Skeletal muscle tissue (tissue), 4 donors: ENCODE results near the gene HPCAL1. TPM values are rescaled to one million over a fixed set of nuclear protein-coding genes. Genes with fewer than 3 reads are reported as not detected.
A peak's percentile ranks its signal among the peaks of the same experiment; 100 is the strongest.

ENCODE experiments used
- H3K27ac ChIP-seq: one replicate; pipeline ENCODE4 v1.7.0; 2013; ENCODE audit warnings: mild to moderate bottlenecking, low read depth, low read length, inconsistent platforms
- H3K27me3 ChIP-seq, 3 donors: one replicate each; pipeline ENCODE4 v1.7.0; 2013; ENCODE audit warnings: low read length in 3 of 3; ENCODE audit not compliant: control insufficient read depth in 3 of 3, insufficient read depth in 3 of 3
- H3K36me3 ChIP-seq, 3 donors: one replicate each; pipeline ENCODE4 v1.7.0; 2013; ENCODE audit warnings: low read length in 3 of 3; ENCODE audit not compliant: control insufficient read depth in 3 of 3, insufficient read depth in 3 of 3
- H3K4me1 ChIP-seq, 3 donors: one replicate each; pipeline ENCODE4 v1.7.0; 2013; ENCODE audit warnings: low read length in 3 of 3, mild to moderate bottlenecking in 3 of 3; ENCODE audit not compliant: control insufficient read depth in 3 of 3, insufficient read depth in 3 of 3
- H3K4me3 ChIP-seq, 3 donors: one replicate each; pipeline ENCODE4 v1.7.0; 2013; ENCODE audit warnings: low read length in 3 of 3
- H3K9ac ChIP-seq, 3 donors: one replicate each; pipeline ENCODE4 v1.7.0; 2013; ENCODE audit warnings: low read length in 3 of 3, mild to moderate bottlenecking in 3 of 3, moderate library complexity in 2 of 3, low read depth in 1 of 3
- H3K9me3 ChIP-seq, 3 donors: one replicate each; pipeline ENCODE4 v1.7.0; 2013; ENCODE audit warnings: low read length in 3 of 3; ENCODE audit not compliant: control insufficient read depth in 3 of 3
- total RNA-seq: library from RNA; depleted of rRNA; stranded (reverse); fragments of >200 nt; gene quantifications from one replicate; pipeline ENCODE4 v1.2.3, GENCODE V29; 2014
- donor health status: Osteomylitis.

The HPCAL1 gene
- total RNA-seq, 1 donor from 2014 or later, result 15.1 TPM

DNA sequence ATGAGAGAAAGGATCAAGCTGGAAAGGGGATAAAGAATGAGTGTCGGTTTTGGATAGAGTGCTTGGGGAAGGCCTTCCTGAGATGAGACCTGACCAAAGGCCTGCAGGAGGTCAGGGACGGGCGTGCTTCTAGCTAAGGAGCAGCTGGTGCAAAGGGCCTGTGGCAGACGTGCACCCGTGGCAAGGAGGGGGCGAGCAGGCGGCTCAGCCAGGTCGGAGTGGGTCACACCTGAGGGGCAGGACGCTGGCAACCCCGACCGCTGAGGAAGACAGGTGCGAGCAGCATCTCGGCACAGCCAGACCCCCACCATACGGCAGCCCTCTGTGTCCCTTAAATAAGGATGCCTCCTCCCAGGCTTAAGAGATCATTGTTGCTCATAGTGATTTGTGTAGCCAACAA, 97.3 kb downstream of the HPCAL1 start:
- Histone ChIP-seq H3K9me3 (no peaks in the 10 kb centered on the region), H3K4me3 (no peak overlapping the region), H3K27me3 (no peaks in the 10 kb centered on the region), H3K27ac (peak overlapping the region; percentile 4), H3K36me3 (no peaks in the 10 kb centered on the region), H3K4me1 (peaks cover 27 to 51% (median 28%) of the 10 kb centered on the region in 3 donors), H3K9ac (no peak overlapping the region)

DNA sequence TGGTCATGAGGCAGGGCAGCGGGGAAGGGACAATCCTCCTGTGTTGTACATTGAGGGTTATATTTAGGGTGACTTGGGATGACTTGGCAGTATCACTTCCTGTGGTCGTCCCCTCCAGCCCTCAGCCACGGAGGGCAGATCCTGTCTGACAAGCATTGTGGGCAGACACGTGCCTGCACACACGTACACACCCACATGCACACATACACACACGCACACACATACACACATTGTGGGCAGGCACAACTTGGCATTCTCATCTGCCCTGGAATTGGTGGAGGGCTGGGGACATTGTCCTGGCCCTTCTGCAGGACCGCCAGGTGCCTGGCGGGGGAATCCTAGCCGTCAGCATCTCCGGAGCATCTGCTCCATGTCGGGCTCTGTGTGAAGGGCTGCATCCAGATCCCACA, 97.9 kb downstream of the HPCAL1 start:
- Histone ChIP-seq H3K4me1 (peaks cover 33 to 57% (median 34%) of the 10 kb centered on the region in 3 donors), H3K4me3 (no peak overlapping the region), H3K36me3 (no peaks in the 10 kb centered on the region), H3K9ac (no peak overlapping the region), H3K27me3 (no peaks in the 10 kb centered on the region), H3K27ac (peak overlapping the region; percentile 26), H3K9me3 (no peaks in the 10 kb centered on the region)

DNA sequence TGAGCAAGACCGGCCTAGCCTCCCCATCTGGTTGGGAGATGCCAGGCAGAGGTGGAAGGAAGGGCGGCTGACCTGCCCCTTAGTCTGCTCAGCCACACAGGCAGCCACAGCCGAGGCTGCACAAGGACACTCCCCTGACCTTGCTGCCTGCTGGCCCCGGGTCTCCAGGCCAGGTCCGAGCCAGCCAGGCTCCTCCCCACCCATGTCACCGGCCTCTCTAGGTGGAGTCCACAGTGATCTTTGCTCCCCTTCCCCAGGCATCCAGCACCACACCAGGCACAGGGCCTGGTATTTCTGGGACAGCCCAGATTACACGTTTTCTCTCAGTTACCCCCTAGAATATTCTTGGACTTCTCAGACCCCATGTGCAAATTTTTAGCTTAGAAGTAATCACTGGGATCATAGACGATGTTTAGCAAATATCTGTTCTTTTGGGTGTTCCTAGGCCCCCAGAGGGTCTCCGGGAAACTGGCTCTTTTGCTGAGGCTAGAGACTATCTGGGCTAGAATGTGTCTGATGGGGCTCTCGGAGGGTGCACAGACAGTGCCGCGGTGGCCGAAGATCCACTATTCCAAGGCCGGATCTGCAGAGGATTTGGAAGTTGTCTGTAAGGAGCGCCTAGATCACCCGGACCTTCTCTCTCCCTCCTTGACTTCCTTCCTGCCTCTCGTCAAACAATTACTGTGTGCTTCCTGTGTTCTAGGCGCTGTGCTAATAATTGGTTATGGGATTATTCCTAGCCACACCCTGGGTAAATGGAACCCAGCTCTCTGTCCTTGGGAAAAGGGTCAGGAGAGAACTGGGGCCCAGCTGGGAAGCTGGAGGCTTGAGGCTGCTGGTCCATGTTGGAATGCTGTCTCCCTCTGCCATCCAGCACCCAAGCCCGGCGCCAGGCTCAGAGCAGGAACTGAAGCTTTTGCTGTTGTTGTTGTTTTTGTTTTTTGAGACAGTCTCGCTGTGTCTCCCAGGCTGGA, 98.6 kb downstream of the HPCAL1 start:
- Histone ChIP-seq H3K36me3 (no peaks in the 10 kb centered on the region), H3K9ac (no peak overlapping the region), H3K27me3 (no peaks in the 10 kb centered on the region), H3K4me1 (peaks cover 40 to 64% (median 41%) of the 10 kb centered on the region in 3 donors), H3K9me3 (no peaks in the 10 kb centered on the region), H3K4me3 (no peak overlapping the region), H3K27ac (peak overlapping the region; percentile 38)

DNA sequence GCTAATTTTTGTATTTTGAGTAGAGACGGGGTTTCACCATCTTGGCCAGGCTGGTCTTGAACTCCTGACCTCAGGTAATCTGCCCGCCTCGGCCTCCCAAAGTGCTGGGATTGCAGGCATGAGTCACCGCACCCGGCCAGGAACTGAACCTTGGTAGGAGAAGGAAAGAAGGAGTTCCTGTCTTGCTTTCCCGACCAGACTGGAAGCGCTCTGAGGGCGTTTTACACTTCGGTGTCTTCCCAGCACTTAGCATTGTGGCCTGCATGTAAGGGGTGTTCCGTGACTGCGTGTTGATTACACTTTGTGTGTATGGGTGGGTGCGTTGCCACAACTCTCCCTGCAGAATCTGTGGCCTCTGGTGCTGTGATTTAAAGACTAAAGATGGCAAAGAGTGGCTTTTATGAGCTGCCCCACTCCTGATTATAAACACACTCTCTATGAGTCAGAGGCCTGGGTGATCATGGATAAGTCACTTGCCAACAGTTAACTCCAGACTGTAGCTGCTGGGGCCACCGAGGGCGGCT, 99.4 kb downstream of the HPCAL1 start:
- Histone ChIP-seq H3K27me3 (no peaks in the 10 kb centered on the region), H3K36me3 (no peaks in the 10 kb centered on the region), H3K4me1 (peaks cover 49 to 72% (median 49%) of the 10 kb centered on the region in 3 donors), H3K9ac (no peak overlapping the region), H3K27ac (no peak overlapping the region), H3K9me3 (no peaks in the 10 kb centered on the region), H3K4me3 (no peak overlapping the region)

DNA sequence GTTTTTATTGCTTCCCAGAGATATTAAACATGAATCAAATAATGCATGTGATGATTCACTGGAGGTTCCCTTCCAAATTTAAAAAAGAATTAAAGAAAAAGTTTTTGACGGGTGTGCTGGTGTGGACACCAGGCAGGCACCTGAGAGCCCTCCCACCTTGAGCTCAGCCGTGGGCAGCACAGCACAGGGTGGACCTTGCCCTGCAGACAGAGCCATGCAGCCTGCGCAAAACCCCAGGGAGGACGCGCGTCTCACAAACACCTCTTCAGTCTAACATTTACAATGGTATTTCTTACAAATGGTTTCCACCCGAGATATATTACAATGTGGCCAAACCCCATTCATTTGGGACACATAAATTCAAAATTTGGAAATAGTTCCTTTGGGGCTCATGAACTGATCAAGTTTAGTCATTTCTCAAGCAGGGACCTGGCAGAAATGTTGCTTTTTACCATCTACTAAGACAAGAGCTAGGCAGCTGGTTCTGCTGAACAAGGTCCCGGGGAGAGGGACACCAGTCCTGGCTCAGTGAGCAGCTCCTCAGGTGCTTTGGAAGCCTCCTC, 100.0 kb downstream of the HPCAL1 start:
- Histone ChIP-seq H3K27me3 (no peaks in the 10 kb centered on the region), H3K27ac (no peak overlapping the region), H3K9me3 (no peaks in the 10 kb centered on the region), H3K4me3 (no peak overlapping the region), H3K9ac (no peak overlapping the region), H3K4me1 (peaks cover 50 to 72% (median 53%) of the 10 kb centered on the region in 3 donors), H3K36me3 (no peaks in the 10 kb centered on the region)

DNA sequence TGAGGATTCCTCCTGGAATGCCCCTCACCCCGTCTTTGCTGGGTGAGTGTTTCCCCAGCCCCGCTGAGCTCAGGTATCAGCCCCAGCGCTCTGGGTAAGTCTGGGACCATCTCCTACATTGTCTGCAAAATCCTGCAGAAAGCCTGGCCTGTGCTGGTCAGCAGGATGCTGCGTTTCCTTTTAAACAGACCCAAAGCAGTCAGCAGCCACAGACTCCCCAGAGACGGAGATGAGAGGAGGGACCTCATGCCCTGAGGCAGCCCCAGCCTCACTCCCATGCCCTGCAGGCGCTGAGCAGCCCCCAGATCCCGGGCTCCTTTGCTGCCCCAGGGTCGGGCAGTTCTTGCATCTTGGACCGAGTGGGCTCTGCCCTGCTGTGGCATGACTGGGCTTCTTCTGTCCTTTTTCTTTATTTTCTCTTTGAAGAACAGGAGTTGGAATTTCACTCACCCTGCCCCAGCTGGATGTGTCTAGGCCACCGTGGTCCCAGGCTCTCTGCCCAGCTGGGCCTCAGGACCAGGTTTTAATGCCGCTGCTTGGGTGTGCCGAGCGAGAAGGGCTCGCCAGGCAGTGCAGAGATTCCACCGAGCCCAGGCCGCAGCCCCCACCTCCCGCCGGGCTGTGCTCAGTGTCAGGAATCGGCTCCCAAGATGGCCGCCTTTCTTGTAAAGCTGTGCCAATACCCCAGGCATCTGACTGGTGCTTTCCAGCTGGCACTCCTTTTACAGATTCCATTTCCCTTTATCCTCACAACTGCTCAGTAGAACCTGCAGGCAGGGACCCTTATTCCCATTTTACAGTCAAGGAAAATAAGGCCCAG, 101.8 kb downstream of the HPCAL1 start:
- peak overlapping the region; percentile 74 for H3K27ac ChIP-seq
- peak overlapping the region; percentile 5 to 45 (median 45) for H3K4me3 ChIP-seq
- H3K4me1 ChIP-seq, result peaks cover 61 to 75% (median 62%) of the 10 kb centered on the region in 3 donors
- no peaks in the 10 kb centered on the region for H3K36me3 ChIP-seq
- no peaks in the 10 kb centered on the region for H3K27me3 ChIP-seq
- peak overlapping the region in 2 of 3 donors; percentile 34 to 73 for H3K9ac ChIP-seq
- H3K9me3 ChIP-seq, result no peaks in the 10 kb centered on the region

DNA sequence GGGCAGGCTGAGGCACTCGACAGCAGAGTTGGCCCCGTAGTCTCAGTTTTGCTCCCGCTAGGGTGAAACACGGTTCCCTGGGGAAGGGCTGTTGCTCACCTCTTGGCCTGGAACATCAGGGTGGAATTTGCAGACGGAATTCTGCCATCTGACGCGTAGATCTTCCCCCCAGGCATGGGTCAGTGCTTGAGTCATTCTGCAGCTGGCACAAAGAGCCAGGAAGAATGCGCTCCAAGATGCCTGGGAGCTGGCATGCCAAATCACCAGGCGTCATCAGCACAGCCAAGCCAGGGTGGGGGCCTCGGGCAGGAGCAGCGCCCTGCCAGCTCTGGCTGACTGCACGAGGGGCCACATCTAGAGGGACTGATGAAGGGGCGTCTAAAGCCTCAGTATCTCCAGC, 102.7 kb downstream of the HPCAL1 start:
- H3K27ac ChIP-seq, result peak overlapping the region; percentile 74
- H3K4me1 ChIP-seq, result peaks cover 58 to 66% (median 61%) of the 10 kb centered on the region in 3 donors
- H3K9ac ChIP-seq, result peak overlapping the region in 2 of 3 donors; percentile 32 to 74

DNA sequence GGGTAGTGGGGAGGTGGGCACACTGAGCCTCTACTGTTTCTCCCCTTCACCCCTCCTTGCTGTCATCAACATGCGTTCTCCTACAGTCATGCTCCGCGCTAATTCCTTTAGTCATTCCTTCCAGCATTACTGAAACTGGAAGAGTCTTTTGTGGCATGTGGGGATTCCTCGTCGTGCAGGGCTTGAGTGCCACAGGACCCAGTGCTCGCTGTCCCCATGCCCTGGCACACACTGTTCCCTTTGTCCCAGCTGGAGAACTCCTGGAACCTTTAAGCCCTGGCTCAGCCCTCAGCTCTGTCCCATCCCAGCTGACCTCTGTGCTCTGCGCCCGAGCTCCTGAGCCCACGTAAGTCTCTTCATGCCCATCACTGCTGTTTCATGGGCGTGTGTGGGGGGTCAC, 103.3 kb downstream of the HPCAL1 start:
- H3K36me3 ChIP-seq, result no peaks in the 10 kb centered on the region
- H3K4me3 ChIP-seq, result peak overlapping the region in 2 of 3 donors; percentile 16 to 66
- peak overlapping the region; percentile 74 for H3K27ac ChIP-seq
- no peaks in the 10 kb centered on the region for H3K9me3 ChIP-seq
- peak overlapping the region in 2 of 3 donors; percentile 23 to 74 for H3K9ac ChIP-seq
- H3K27me3 ChIP-seq, result no peaks in the 10 kb centered on the region
- H3K4me1 ChIP-seq, result peaks cover 54 to 60% (median 59%) of the 10 kb centered on the region in 3 donors

More for the DNA sequence above, 102.7 kb downstream of the HPCAL1 start:
- no peaks in the 10 kb centered on the region for H3K36me3 ChIP-seq
- no peaks in the 10 kb centered on the region for H3K27me3 ChIP-seq
- peak overlapping the region; percentile 31 to 66 (median 45) for H3K4me3 ChIP-seq
- no peaks in the 10 kb centered on the region for H3K9me3 ChIP-seq

DNA sequence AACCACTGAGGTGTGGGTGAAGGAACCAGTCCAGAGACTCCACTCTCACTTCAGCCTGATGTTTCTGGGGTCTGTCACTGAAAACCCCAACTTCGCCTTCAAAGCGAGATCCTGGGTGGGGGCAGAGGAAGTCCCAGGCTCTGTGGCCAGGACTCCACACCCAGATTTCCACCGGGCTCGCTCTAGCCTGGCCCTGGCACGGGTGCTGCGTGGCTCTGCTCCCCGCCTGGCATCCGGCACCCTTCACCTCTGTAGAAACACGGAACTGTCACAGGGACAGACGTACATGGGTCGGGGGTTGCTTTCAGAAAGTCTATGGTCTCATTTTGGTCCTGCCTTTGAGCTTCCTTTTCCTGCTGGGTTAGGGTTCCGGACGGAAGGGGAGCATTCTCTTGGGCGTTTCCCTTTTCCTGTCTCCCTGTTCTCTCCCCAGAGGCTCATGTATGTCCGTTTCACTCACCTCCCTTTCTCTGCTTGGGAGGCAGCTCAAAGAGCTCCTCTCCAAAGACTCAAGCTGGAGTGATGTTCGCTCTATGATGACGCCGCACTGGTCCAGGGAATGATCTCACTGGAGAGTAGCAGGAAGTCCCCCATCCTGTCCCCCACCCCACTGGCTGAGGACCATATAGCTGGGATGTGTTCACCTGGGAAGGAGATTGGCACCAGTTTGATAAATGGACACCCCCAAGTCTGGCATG, 103.9 kb downstream of the HPCAL1 start:
- H3K4me3 ChIP-seq, result peak overlapping the region in 2 of 3 donors; percentile 16 to 66
- H3K27me3 ChIP-seq, result no peaks in the 10 kb centered on the region
- peak overlapping the region in 2 of 3 donors; percentile 23 to 74 for H3K9ac ChIP-seq
- H3K9me3 ChIP-seq, result no peaks in the 10 kb centered on the region
- H3K4me1 ChIP-seq, result peaks cover 48 to 60% (median 55%) of the 10 kb centered on the region in 3 donors
- H3K36me3 ChIP-seq, result no peaks in the 10 kb centered on the region
- peak overlapping the region; percentile 74 for H3K27ac ChIP-seq
